Right cardiac atrium (tissue), 5 donors: ENCODE measurements around the gene JAG1. TPM values are rescaled to one million over a fixed set of nuclear protein-coding genes. Genes with fewer than 3 reads are reported as not detected.

Experiments
- ATAC-seq, 2 donors: fragments of 200-7000 bp; cut with Tn5 transposase; one replicate each; pipeline versions ENCODE4 v1.8.0 to v1.9.1; 2020; ENCODE audit warnings: moderate library complexity in 2 of 2, mild to moderate bottlenecking in 1 of 2
- DNase-seq, 3 donors: peaks; one replicate each; pipeline ENCODE4 v3.0.0-alpha.2; 2020
- H3K27ac ChIP-seq: one replicate; pipeline ENCODE4 v1.5.1; 2013; ENCODE audit warnings: mild to moderate bottlenecking, low read length, control low read depth, moderate library complexity
- H3K27me3 ChIP-seq: one replicate; pipeline ENCODE4 v1.6.1; 2013; ENCODE audit not compliant: control insufficient read depth, insufficient read depth
- H3K4me1 ChIP-seq: one replicate; pipeline ENCODE4 v1.6.1; 2013; ENCODE audit warnings: low read length; ENCODE audit not compliant: control insufficient read depth, insufficient read depth
- H3K4me3 ChIP-seq: one replicate; pipeline ENCODE4 v1.5.1; 2013; ENCODE audit warnings: low read length, control low read depth
- H3K9me3 ChIP-seq: one replicate; pipeline ENCODE4 v1.6.1; 2013; ENCODE audit warnings: low read length; ENCODE audit not compliant: control insufficient read depth
- WGBS: extraction: QIAGEN DNeasy Blood & Tissue Kit; methylation state at CpG from one replicate; pipeline ENCODE4 v1.1.7; 2013; 5-methylcytosine and 5-hydroxymethylcytosine counted together
- intact Hi-C, 4 donors: fragments of 100-400 bp; cut with DNase I; formaldehyde crosslinking; loops; one replicate each; pipeline versions ENCODE4 v1.11.0 to v1.14.0; 2022 to 2023
- polyA plus RNA-seq: library from polyadenylated mRNA; stranded (reverse); fragments of 200-250 nt; gene quantifications from one replicate; pipeline ENCODE4 v1.2.3, GENCODE V29; 2013
- total RNA-seq, 4 donors: library from RNA; stranded (reverse); fragmentation: NEBNext Ultra II Directional; extraction: Animal tissue kit (Norgen Biotek cat#: 25700); gene quantifications; one replicate each; pipeline ENCODE4 v1.2.1, GENCODE V29; 2021
- donor health status: healthy with polysubstance abuse.
- donor health status: DM: no; HTN: yes; CAD: no.
- donor health status: DM: no; HTN: no; CAD: no.
- donor health status: DM: no; HTN: yes; CAD: no; lungs with severe emphysema.
- donor health status: DM: yes; HTN: yes; CAD: no.

Gene JAG1
- total and polyA plus RNA-seq, 5 donors: 12.2 to 33.6 (median 29.4) TPM

DNA sequence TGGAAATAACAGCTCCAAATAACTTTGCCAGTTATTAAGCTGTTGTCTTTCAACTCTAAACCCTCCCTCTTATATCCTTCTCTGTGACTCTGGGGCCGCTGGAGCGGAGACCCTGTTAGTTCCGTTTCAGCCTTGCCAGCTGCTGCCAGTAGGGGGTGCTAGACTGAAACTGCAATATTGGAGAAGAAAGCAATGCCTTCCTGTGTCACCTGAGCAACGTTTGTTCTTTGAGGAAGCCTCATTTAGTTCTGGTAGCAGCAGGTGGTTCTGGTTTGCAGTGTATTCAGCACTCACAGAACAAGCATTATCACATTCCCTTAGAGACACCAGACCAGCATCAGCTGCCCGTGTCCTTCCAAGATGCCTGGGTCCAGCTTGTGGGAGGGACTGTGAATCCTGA is 22.9 kb upstream of the JAG1 start:
- no peak for ATAC-seq
- DNase-seq: peak in 1 of 3 donors; percentile 37
- 77% methylated on average over 5 of the region's 5 CpGs for WGBS
- intact Hi-C loops: no loop called here
- H3K27me3 ChIP-seq: no peaks in the 10 kb centered on the region
- no peaks in the 10 kb centered on the region for H3K9me3 ChIP-seq
- H3K4me3 ChIP-seq: no peak overlapping the region
- peaks cover 2% of the 10 kb centered on the region for H3K4me1 ChIP-seq
- H3K27ac ChIP-seq: no peak overlapping the region

DNA sequence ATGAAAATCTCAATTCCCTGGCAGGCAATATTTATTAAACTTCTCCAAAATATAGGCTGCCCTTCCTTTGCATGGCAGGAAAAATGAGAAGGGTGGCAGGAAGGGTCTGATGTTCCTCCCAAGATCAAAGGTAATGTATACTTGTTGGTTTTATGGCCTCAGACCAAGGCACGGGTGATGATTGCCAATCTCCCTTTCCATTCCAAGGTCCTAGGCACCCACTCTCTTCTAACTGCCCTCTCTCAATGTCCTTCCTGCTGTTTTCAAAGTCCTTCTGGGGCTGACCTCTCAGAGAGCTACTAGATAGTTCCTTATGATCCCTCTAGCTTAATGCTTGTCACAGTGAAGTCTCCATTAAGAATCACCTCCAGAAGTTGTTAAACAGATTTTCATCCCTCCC is 15.6 kb upstream of the JAG1 start:
- H3K27ac ChIP-seq: no peak overlapping the region
- H3K27me3 ChIP-seq: no peaks in the 10 kb centered on the region
- intact Hi-C loops: no loop called here
- no peaks in the 10 kb centered on the region for H3K4me1 ChIP-seq
- H3K9me3 ChIP-seq: no peaks in the 10 kb centered on the region
- 85% methylated on average over 1 of the region's 1 CpG for WGBS
- H3K4me3 ChIP-seq: no peak overlapping the region
- DNase-seq (no peak), ATAC-seq (no peak)

DNA sequence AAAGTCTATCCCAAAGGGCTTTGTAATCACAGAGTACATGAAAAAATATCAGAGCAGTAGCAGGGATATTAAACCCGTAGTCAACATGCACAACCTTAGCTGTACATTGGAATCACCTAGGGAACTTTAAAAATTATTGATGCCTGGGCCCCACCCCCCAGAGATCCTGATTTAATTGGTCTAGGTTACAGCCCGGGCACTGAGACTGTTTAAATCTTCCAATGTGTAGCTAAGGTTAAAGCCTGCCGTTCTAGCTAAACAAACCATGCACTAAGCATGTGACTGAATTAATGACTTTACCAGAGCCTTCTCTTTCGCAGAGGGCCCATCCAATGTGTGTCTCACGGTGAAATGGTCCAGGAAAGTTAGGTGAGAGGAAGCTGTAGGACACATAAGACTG is 14.1 kb upstream of the JAG1 start:
- H3K27me3 ChIP-seq: no peaks in the 10 kb centered on the region
- H3K4me3 ChIP-seq: no peak overlapping the region
- DNase-seq (no peak), ATAC-seq (no peak)
- H3K27ac ChIP-seq: no peak overlapping the region
- H3K9me3 ChIP-seq: no peaks in the 10 kb centered on the region
- intact Hi-C loops: no loop called here
- 84% methylated on average over 5 of the region's 5 CpGs for WGBS
- no peaks in the 10 kb centered on the region for H3K4me1 ChIP-seq

DNA sequence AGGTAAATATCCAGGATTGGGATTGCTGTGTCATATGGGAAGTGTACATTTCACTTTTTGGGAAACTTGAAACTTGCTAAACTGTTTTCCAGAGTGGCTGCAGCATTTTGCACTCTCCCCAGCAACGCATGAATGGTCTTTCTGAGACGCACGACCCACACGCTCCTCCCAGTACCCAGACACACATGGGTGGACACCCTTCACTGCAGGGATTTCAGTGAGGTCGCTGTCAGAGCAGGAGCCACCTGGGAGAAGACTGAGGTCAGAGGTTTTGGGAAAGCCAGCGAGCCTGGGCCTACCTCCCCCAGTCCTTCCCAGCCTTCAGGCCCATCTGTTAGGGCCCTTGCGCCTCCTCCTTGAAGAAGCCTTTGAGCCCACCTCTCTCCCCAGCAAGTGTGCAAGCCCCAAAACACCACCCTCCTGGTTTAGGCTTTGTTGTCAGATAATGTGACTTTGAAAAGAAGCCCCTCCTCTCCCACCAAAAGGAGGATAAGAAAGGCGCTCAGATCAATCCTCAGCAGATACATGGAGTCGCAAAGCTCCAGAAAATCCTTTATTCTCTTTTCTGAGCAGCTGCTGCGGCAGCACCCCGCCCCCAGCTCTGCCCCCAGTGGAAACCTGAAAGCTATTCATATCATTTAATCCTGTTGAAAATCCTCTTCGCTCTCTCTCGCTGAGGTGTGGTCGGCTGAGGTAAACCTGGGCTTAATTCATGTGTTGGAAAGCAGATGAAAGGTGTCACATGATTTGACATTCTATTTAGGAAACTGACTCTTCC is 12.7 kb upstream of the JAG1 start:
- no peak for DNase-seq
- H3K27ac ChIP-seq: no peak overlapping the region
- no peaks in the 10 kb centered on the region for H3K9me3 ChIP-seq
- no peak overlapping the region for H3K4me3 ChIP-seq
- ATAC-seq: no peak
- no peaks in the 10 kb centered on the region for H3K27me3 ChIP-seq
- intact Hi-C loops: no loop called here
- no peaks in the 10 kb centered on the region for H3K4me1 ChIP-seq
- 95% methylated on average over 14 of the region's 14 CpGs for WGBS

DNA sequence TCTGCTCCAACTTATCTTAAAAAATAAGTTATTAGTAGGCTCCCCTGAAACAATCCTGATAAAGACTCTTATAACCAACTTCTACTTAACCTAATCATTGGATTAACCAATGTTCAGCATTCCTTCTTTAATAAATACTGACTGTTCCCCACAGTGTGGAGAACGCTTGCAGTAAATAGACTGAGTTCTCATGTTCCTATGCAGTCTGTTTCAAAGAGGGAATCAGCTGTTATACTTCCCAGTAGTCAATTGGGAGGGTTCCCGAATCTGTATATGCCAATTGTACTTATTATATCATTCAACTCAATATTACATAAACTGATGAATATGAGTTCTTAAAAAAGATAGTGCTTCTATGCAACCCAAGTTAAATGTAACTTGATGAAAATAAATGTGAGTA is 9.7 kb upstream of the JAG1 start:
- ATAC-seq: no peak
- Histone ChIP-seq H3K9me3 (no peaks in the 10 kb centered on the region), H3K4me3 (no peak overlapping the region), H3K27me3 (no peaks in the 10 kb centered on the region), H3K27ac (no peak overlapping the region), H3K4me1 (no peaks in the 10 kb centered on the region)
- intact Hi-C loops: no loop called here
- 96% methylated on average over 2 of the region's 2 CpGs for WGBS
- no peak for DNase-seq

DNA sequence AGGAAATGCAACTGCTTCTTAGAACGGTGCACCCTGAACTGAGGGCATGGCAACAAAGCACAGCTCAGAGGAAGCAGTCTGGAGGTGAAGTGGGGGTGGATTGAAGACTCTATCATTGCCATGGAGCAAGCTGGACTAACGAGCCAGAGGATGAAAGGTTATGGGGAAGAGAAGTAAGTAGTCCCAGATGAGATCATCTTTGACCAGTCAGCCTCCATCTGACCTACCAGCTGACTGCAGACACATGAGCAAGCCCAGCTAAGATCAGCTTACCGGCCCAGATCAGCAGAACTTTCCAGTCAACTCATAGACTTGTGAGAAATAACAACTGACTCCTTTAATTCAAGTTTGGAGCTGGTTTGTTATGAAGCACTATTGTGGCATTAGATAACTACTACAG is 9.1 kb upstream of the JAG1 start:
- no peak overlapping the region for H3K4me3 ChIP-seq
- WGBS: 67% methylated on average over 3 of the region's 3 CpGs
- no peaks in the 10 kb centered on the region for H3K9me3 ChIP-seq
- no peak for ATAC-seq
- H3K4me1 ChIP-seq: no peaks in the 10 kb centered on the region
- intact Hi-C loops: no loop called here
- no peaks in the 10 kb centered on the region for H3K27me3 ChIP-seq
- no peak overlapping the region for H3K27ac ChIP-seq
- no peak for DNase-seq

DNA sequence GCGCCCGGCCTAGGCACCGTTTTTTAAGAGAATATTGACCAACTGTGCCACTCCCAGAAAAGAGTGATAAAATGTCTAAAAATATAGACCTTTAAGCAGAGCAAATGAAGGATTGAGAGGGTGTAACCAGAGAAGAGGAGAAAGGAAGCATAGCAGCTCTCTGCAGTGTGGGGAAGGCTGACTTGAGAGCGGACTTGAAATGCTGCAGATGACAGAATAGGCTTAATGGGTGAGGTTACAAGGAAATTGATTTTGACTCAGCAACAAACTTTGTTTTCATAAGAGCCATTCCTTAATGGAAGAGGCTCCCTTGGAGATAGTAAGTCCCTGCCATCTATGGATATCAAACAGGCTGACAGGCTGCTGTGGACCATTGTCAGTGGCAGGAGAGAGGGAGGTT is 7.7 kb upstream of the JAG1 start:
- no peak for DNase-seq
- WGBS: 95% methylated on average over 4 of the region's 4 CpGs
- no peak for ATAC-seq
- no peak overlapping the region for H3K27ac ChIP-seq
- intact Hi-C loops: no loop called here
- H3K4me1 ChIP-seq: no peaks in the 10 kb centered on the region
- H3K9me3 ChIP-seq: no peaks in the 10 kb centered on the region
- no peaks in the 10 kb centered on the region for H3K27me3 ChIP-seq
- no peak overlapping the region for H3K4me3 ChIP-seq

DNA sequence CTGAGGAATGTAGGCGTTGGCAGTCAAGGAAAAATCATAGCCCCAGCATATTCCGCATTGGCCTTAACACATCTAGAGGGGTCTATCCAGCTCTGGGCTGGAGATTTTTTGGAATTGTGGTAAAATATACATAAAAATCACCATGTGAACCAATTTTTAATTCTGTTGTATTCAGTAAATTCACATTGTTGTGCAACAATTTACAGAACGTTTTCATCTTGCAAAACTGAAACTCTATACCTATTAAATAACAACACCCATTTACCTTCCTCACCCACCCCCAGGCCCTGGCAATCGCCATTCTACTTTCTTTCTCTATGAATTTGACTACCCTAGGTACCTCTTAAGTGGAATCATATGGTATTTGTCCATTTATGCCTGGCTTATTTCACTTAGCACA is 6.8 kb upstream of the JAG1 start:
- H3K27ac ChIP-seq: no peak overlapping the region
- no peak for ATAC-seq
- WGBS: 85% methylated on average over 4 of the region's 4 CpGs
- H3K9me3 ChIP-seq: no peaks in the 10 kb centered on the region
- intact Hi-C loops: no loop called here
- no peak overlapping the region for H3K4me3 ChIP-seq
- no peak for DNase-seq
- no peaks in the 10 kb centered on the region for H3K4me1 ChIP-seq
- no peaks in the 10 kb centered on the region for H3K27me3 ChIP-seq

DNA sequence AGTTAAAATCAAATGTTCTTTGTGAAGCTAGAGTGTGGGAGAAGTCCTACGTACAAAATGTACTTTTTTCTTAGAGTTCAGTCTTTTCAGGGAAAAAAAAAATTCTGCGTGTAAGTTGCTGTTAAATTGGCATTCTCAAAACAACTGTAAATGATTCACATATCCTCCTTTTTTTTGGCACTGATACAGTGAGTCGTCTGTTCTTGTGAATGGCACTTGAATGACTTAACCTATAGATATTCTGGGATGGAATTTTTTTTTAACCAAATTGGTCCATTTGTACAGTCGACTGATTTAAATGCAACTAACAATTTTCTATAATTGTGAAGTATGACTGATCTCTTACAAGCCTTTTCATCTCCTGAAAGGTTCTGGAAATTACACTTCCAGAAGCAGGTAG is 5.5 kb upstream of the JAG1 start:
- DNase-seq: no peak
- H3K9me3 ChIP-seq: no peaks in the 10 kb centered on the region
- H3K27me3 ChIP-seq: no peaks in the 10 kb centered on the region
- intact Hi-C loops: loop anchor here in 3 of 4 donors (10.0 kb wide), 3 partner anchors 186 to 596 kb away; no protein-coding TSS in a partner anchor
- ATAC-seq: no peak
- WGBS: 73% methylated on average over 4 of the region's 4 CpGs
- H3K4me3 ChIP-seq: no peak overlapping the region
- H3K27ac ChIP-seq: no peak overlapping the region
- no peaks in the 10 kb centered on the region for H3K4me1 ChIP-seq

DNA sequence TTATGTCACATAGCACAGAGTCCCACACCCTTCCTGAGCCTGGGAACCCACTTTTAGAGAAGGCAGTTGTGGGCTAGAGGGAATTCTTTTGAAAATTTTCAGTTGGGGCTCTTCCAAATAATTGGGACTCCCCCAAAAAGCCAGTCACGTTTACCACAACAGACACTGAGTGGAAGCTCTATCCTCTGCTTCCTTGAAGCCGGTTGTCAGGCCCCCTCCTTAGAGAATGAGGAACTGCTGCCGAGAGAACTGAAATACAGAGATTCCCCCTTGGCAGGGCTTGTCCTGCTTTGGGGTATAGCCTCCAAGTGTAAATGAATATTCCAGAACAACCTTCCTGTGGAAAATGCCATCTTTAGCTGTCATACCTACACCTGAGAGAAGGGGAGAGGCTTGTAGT is 2.7 kb upstream of the JAG1 start:
- intact Hi-C loops: loop anchor here in 3 of 4 donors (10.0 kb wide), 3 partner anchors 188 to 598 kb away; no protein-coding TSS in a partner anchor
- Histone ChIP-seq H3K9me3 (no peaks in the 10 kb centered on the region), H3K4me3 (no peak overlapping the region), H3K27me3 (no peaks in the 10 kb centered on the region), H3K4me1 (no peaks in the 10 kb centered on the region), H3K27ac (no peak overlapping the region)
- DNase-seq: no peak
- WGBS: 61% methylated on average over 3 of the region's 3 CpGs
- ATAC-seq: no peak

DNA sequence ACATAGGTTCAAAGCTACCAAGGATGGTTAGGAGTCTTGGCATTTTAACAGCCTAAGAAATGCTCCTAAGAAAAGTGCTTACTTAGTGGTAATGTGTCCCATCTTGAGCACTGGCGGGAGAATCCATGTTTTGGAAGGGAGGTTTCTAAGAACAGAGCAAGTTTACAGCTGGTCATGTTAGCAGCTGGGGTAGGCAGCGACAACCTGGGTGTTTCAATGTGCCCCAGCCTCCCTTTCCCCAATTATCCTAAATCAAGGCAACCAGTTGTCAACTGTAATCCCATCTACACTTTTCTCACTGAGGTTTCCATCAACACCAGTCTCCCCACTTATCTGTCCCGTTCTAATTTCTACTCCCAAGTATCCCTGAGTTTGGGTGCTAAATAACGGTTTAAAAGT is 1.6 kb upstream of the JAG1 start:
- 89% methylated on average over 4 of the region's 4 CpGs for WGBS
- H3K9me3 ChIP-seq: no peaks in the 10 kb centered on the region
- no peak for ATAC-seq

More for the DNA sequence above, 1.6 kb upstream of the JAG1 start:
- Histone ChIP-seq H3K4me3 (no peak overlapping the region), H3K27me3 (no peaks in the 10 kb centered on the region), H3K27ac (no peak overlapping the region), H3K4me1 (no peaks in the 10 kb centered on the region)
- intact Hi-C loops: loop anchor here in 3 of 4 donors (10.0 kb wide), 3 partner anchors 189 to 599 kb away; no protein-coding TSS in a partner anchor
- no peak for DNase-seq
